H7 (cell line): ENCODE measurements around the gene TRIM67. TPM values are rescaled to one million over a fixed set of nuclear protein-coding genes. Genes with fewer than 3 reads are reported as not detected.
A peak's percentile ranks its signal among the peaks of the same experiment; 100 is the strongest.

ENCODE experiments used
- DNase-seq: peaks from one replicate; pipeline ENCODE4 v3.0.0; 2012
- H3K27me3 ChIP-seq: 2 replicates; pipeline ENCODE4 v1.6.0; 2011; ENCODE audit warnings: mild to moderate bottlenecking, low read length; ENCODE audit not compliant: control insufficient read depth, insufficient read depth
- H3K36me3 ChIP-seq: replicated peaks from 2 replicates; pipeline ENCODE4 v1.5.1; 2011; ENCODE audit warnings: low read length; ENCODE audit not compliant: control insufficient read depth, insufficient read depth
- H3K4me3 ChIP-seq: 2 replicates; pipeline ENCODE4 v1.5.1; 2011; ENCODE audit warnings: low read depth, mild to moderate bottlenecking, control low read depth, low read length, moderate library complexity; ENCODE audit not compliant: insufficient read depth
- total RNA-seq: library from RNA; depleted of rRNA; stranded (reverse); fragments of >200 nt; shearing (Covaris generic); gene quantifications from 2 replicates; pipeline ENCODE4 v1.2.3, GENCODE V29; 2014

The TRIM67 gene
- total RNA-seq, 1 experiment from 2014 or later, result not detected

GRCh38 chr1:231235526-231236207 is 73.8 kb downstream of the TRIM67 start:
- H3K27me3 ChIP-seq, result no peaks in the 10 kb centered on the region
- DNase-seq, result no peak
- H3K4me3 ChIP-seq, result no peak overlapping the region
- no peaks in the 10 kb centered on the region; the same call in none of the 2 replicates for H3K36me3 ChIP-seq

GRCh38 chr1:231236208-231236591 is 74.3 kb downstream of the TRIM67 start:
- no peak for DNase-seq
- H3K4me3 ChIP-seq, result no peak overlapping the region
- H3K36me3 ChIP-seq, result no peaks in the 10 kb centered on the region; the same call in 1 of the 2 replicates
- no peaks in the 10 kb centered on the region for H3K27me3 ChIP-seq

DNA sequence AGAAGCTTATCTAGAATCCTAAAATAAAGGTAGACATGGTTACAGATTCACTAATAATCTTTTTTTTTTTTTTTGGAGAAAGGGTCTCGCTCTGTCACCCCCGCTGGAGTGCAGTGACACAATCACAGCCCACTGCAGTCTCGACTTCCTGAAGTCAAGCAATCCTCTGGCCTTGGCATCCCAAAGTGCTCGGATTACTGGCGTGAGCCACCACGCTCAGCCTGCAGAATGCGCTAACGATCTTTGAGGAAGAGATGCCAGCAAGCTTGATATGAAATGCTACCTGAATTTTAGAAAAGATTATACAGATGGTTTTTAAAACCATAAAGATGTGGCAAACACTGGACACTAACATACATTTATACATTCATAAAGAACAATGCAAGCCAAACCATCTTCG is 75.1 kb downstream of the TRIM67 start:
- no peaks in the 10 kb centered on the region for H3K27me3 ChIP-seq
- H3K36me3 ChIP-seq, result no peaks in the 10 kb centered on the region; the same call in 1 of the 2 replicates
- H3K4me3 ChIP-seq, result no peak overlapping the region
- no peak for DNase-seq

DNA sequence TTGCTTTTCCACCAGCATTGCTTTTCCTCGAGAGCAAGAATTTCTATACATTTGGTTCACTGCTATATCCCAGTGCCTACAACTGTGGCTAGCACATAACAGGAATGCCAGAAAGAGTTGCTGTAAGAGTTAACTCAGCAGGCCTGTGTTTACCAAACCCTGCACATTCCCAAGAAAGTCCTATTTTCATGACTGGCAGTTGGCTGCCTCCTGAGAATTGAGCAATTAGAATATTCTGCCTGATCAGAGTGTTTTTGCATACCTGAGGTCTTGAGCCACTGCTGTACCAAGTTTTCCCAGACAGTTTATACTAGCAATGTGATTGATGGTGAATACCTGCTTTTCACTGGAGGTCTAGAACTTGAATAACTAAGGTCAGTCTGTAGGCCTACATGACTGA is 76.4 kb downstream of the TRIM67 start:
- DNase-seq, result no peak
- Histone ChIP-seq H3K36me3 (no peaks in the 10 kb centered on the region; the same call in 1 of the 2 replicates), H3K4me3 (no peak overlapping the region), H3K27me3 (no peaks in the 10 kb centered on the region)

DNA sequence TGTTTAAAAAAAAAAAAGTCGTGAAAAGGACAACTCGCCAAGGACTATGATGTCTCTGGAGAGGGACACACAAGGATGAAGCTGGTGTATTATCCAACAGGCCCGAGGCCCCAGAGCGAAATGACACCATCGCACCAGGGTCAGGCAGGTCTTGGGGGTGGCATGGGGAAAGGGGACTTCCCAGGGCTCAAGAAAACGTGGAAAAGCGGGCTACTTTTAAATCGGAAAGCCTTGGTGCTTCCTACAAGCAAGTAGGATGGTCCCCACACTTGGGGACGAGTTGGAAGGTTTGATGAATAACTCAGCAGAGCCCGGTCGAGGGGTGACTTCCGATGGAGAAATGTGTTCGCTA is 78.6 kb downstream of the TRIM67 start:
- DNase-seq, result peak; percentile 39
- no peaks in the 10 kb centered on the region; the same call in 1 of the 2 replicates for H3K36me3 ChIP-seq
- H3K27me3 ChIP-seq, result no peaks in the 10 kb centered on the region
- peak overlapping the region; percentile 71 for H3K4me3 ChIP-seq

- H3K27me3 ChIP-seq, result no peaks in the 10 kb centered on the region
- peak; percentile 95 for DNase-seq
- H3K4me3 ChIP-seq, result peak within 1 kb of the TSS; percentile 71
- H3K36me3 ChIP-seq, result no peaks in the 10 kb centered on the region; the same call in 1 of the 2 replicates
Observed at GRCh38 chr1:231240883-231241735, 79.3 kb downstream of the TRIM67 start, which contains the start of gene GNPAT. TSS of gene GNPAT (plus strand) at chr1:231241212. CDS start at chr1:231241379, 167 bp downstream.

DNA sequence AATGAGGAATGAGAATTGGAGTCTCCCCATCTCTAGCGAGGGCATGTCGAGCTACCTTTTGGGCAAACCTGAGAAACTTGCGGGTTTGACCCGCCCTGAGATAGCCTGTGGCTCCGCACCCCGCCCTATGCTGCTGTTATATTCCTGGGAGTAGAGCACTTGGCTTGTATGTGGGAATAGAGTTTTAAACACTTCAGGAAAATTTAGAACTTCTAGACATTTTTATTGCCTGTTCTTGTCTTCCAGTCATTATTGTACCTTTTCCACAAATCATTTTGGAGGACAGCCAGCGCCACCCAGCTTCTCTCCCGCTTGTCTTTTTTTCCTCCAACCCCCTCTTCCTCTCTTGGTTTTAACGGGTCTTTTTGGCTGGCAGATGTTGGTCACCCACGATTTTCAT is 79.9 kb downstream of the TRIM67 start:
- DNase-seq, result peak; percentile 60
- H3K27me3 ChIP-seq, result no peaks in the 10 kb centered on the region

GRCh38 chr1:231242516-231243198 is 80.8 kb downstream of the TRIM67 start:
- H3K27me3 ChIP-seq, result no peaks in the 10 kb centered on the region
- H3K4me3 ChIP-seq, result no peak overlapping the region
- DNase-seq, result no peak
- H3K36me3 ChIP-seq, result no peaks in the 10 kb centered on the region

More for the DNA sequence above, 79.9 kb downstream of the TRIM67 start:
- Histone ChIP-seq H3K36me3 (no peaks in the 10 kb centered on the region; the same call in 1 of the 2 replicates), H3K4me3 (peak overlapping the region; percentile 71)

GRCh38 chr1:231248778-231249177 is 86.9 kb downstream of the TRIM67 start:
- Histone ChIP-seq H3K36me3 (no peaks in the 10 kb centered on the region), H3K4me3 (no peak overlapping the region), H3K27me3 (no peaks in the 10 kb centered on the region)
- no peak for DNase-seq

GRCh38 chr1:231252336-231252735 is 90.5 kb downstream of the TRIM67 start:
- no peaks in the 10 kb centered on the region for H3K27me3 ChIP-seq
- H3K4me3 ChIP-seq, result no peak overlapping the region
- H3K36me3 ChIP-seq, result peaks cover 2% of the 10 kb centered on the region
- peak; percentile 58 for DNase-seq

- H3K4me3 ChIP-seq, result no peak overlapping the region
- peaks cover 2% of the 10 kb centered on the region for H3K36me3 ChIP-seq
- no peaks in the 10 kb centered on the region for H3K27me3 ChIP-seq
- no peak for DNase-seq
Observed at GRCh38 chr1:231260351-231260750, 98.5 kb downstream of the TRIM67 start.

- H3K36me3 ChIP-seq, result peaks cover 4% of the 10 kb centered on the region
- H3K4me3 ChIP-seq, result no peak overlapping the region
- no peak for DNase-seq
- H3K27me3 ChIP-seq, result no peaks in the 10 kb centered on the region
Observed at GRCh38 chr1:231264642-231265041, 102.8 kb downstream of the TRIM67 start.

- DNase-seq, result no peak
- peaks cover 4% of the 10 kb centered on the region for H3K36me3 ChIP-seq
- H3K4me3 ChIP-seq, result no peak overlapping the region
- no peaks in the 10 kb centered on the region for H3K27me3 ChIP-seq
Observed at GRCh38 chr1:231265379-231265778, 103.5 kb downstream of the TRIM67 start.

- H3K4me3 ChIP-seq, result no peak overlapping the region
- H3K36me3 ChIP-seq, result peaks cover 4% of the 10 kb centered on the region
- H3K27me3 ChIP-seq, result no peaks in the 10 kb centered on the region
- no peak for DNase-seq
Observed at GRCh38 chr1:231266811-231267322, 105.0 kb downstream of the TRIM67 start.
